Tibial nerve (tissue), 4 donors: ENCODE data around the gene TMPRSS6. TPM values are rescaled to one million over a fixed set of nuclear protein-coding genes. Genes with fewer than 3 reads are reported as not detected.

ENCODE experiments used
- DNase-seq, 2 donors: peaks; one replicate each; pipeline ENCODE4 v3.0.0-alpha.2; 2019; ENCODE audit warnings: low spot score in 2 of 2
- H3K27ac ChIP-seq, 4 donors: fragments of 200-600 bp; sonication (generic) in 3 of 4; one replicate each; pipeline ENCODE4 v1.5.1; 2017 to 2019; ENCODE audit warnings: mild to moderate bottlenecking in 1 of 4
- H3K27me3 ChIP-seq, 2 donors: fragments of 200-600 bp; sonication (generic) in 1 of 2; one replicate each; pipeline versions ENCODE4 v1.5.1 to v1.6.0; 2017 to 2019
- H3K36me3 ChIP-seq, 3 donors: fragments of 200-600 bp; sonication (generic); one replicate each; pipeline ENCODE4 v1.5.1; 2018 to 2019
- H3K4me1 ChIP-seq, 4 donors: fragments of 200-600 bp; sonication (generic) in 3 of 4; one replicate each; pipeline ENCODE4 v1.5.1; 2017 to 2019
- H3K4me3 ChIP-seq, 4 donors: fragments of 200-600 bp; sonication (generic) in 3 of 4; one replicate each; pipeline ENCODE4 v1.5.1; 2017 to 2019; ENCODE audit warnings: mild to moderate bottlenecking in 1 of 4, moderate library complexity in 1 of 4
- H3K9me3 ChIP-seq, 4 donors: fragments of 200-600 bp; sonication (generic) in 3 of 4; one replicate each; pipeline ENCODE4 v1.5.1; 2017 to 2019
- CTCF ChIP-seq, 5 experiments: fragments of 200-600 bp in 3 of 5; fragments of 450-650 bp in 2 of 5; sonication (generic) in 3 of 5; IDR thresholded peaks; one replicate each; pipeline ENCODE4 v1.5.1; 2016 to 2019; ENCODE audit warnings: antibody characterized with exemption in 5 of 5, mild to moderate bottlenecking in 3 of 5, moderate library complexity in 2 of 5
- EP300 ChIP-seq, 2 donors: sonication (generic); formaldehyde crosslinking; IDR thresholded peaks; one replicate each; pipeline ENCODE4 v1.6.1; 2017; ENCODE audit warnings: antibody characterized with exemption in 2 of 2, mild to moderate bottlenecking in 1 of 2
- POLR2A ChIP-seq, 2 donors: fragments of 450-650 bp; IDR thresholded peaks; one replicate each; pipeline ENCODE4 v1.6.1; 2017; ENCODE audit warnings: antibody characterized with exemption in 2 of 2, mild to moderate bottlenecking in 2 of 2, moderate library complexity in 2 of 2
- WGBS, 2 donors: methylation state at CpG; one replicate each; pipeline ENCODE4 v1.1.5; 2018; 5-methylcytosine and 5-hydroxymethylcytosine counted together
- total RNA-seq, 4 donors: library from RNA; depleted of rRNA; stranded (reverse); fragments of >200 nt; gene quantifications; one replicate each; pipeline ENCODE4 v1.1.0, GENCODE V29; 2016

Gene TMPRSS6
- total RNA-seq, 4 donors from 2014 or later: not detected

DNA sequence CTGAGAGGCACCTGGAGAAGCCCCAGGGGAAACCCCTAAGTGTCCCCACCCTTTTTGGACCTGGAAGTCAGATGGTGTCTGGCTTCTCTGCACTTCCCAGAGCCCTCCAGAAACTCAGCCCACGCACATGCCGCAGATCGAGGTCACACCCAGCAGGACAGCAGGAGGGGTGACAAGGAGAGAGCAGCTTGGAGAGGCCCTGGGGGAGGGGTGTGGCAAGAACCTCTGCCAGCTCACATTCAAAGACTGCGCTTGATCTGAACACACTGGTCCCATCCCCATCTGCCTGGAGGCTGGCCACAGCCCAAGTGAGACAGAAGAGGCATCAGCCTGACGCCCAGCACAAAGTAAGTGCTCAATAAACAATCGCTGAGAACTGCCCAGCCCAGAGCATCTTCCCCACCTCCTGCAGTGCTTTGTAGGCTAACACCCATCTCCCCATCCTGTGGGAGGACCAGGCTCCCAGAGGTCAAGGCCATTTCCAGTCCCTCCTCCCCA, 21.4 kb downstream of the TMPRSS6 start:
- Histone ChIP-seq H3K4me3 (no peak overlapping the region), H3K27ac (no peak overlapping the region), H3K36me3 (no peaks in the 10 kb centered on the region), H3K27me3 (peaks cover 0 to 39% of the 10 kb centered on the region in 2 donors), H3K4me1 (no peaks in the 10 kb centered on the region), H3K9me3 (no peaks in the 10 kb centered on the region)
- no peak for DNase-seq
- 36 to 42% methylated on average over 6 of the region's 6 CpGs for WGBS, 2 donors
- TF ChIP-seq CTCF (IDR thresholded peaks at IDR 0.05) (no peak), EP300 (IDR thresholded peaks at IDR 0.05) (no peak), POLR2A (IDR thresholded peaks at IDR 0.05) (no peak)

GRCh38 chr22:37086184-37086583, 23.3 kb downstream of the TMPRSS6 start:
- H3K4me3 ChIP-seq: no peak overlapping the region
- no peaks in the 10 kb centered on the region for H3K4me1 ChIP-seq
- H3K9me3 ChIP-seq: no peaks in the 10 kb centered on the region
- DNase-seq: no peak
- no peak overlapping the region for H3K27ac ChIP-seq
- 57 to 59% methylated on average over 14 to 15 of the region's 15 CpGs for WGBS, 2 donors
- TF ChIP-seq EP300 (IDR thresholded peaks at IDR 0.05): no peak
- TF ChIP-seq CTCF (IDR thresholded peaks at IDR 0.05): no peak
- TF ChIP-seq POLR2A (IDR thresholded peaks at IDR 0.05): no peak
- H3K36me3 ChIP-seq: no peaks in the 10 kb centered on the region
- H3K27me3 ChIP-seq: peaks cover 0 to 33% of the 10 kb centered on the region in 2 donors

- H3K4me3 ChIP-seq: no peak overlapping the region
- H3K27me3 ChIP-seq: peaks cover 0 to 39% of the 10 kb centered on the region in 2 donors
- no peak overlapping the region for H3K27ac ChIP-seq
- WGBS, 2 donors: 78% methylated on average over 9 to 10 of the region's 10 CpGs
- TF ChIP-seq CTCF (IDR thresholded peaks at IDR 0.05) (no peak), EP300 (IDR thresholded peaks at IDR 0.05) (no peak), POLR2A (IDR thresholded peaks at IDR 0.05) (no peak)
- no peak for DNase-seq
- H3K9me3 ChIP-seq: no peaks in the 10 kb centered on the region
- no peaks in the 10 kb centered on the region for H3K36me3 ChIP-seq
- no peaks in the 10 kb centered on the region for H3K4me1 ChIP-seq
Observed at GRCh38 chr22:37084385-37084784, 25.1 kb downstream of the TMPRSS6 start.

DNA sequence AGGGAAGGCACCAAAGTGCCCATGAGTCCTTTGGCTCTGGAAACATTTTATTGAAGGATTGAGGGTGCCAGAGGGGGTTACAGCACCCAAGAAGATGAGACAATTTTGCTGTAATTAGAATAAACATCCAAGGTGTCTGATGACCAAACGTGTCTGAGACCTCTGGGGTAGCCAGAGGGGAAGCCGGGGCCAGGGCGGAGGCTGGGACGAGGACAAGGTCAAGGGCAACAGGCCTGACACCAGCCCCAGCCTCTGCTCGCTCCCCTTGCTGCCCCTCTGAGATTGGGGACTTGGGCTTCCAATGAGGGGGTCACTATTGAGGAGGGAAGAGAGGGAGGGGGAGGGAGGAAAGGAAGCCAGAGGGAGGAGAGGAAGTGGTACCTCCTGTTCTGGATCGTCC, 25.6 kb downstream of the TMPRSS6 start:
- TF ChIP-seq EP300 (IDR thresholded peaks at IDR 0.05): no peak
- no peaks in the 10 kb centered on the region for H3K4me1 ChIP-seq
- no peak overlapping the region for H3K4me3 ChIP-seq
- 70 to 74% methylated on average over 6 of the region's 6 CpGs for WGBS, 2 donors
- no peaks in the 10 kb centered on the region for H3K36me3 ChIP-seq
- no peak overlapping the region for H3K27ac ChIP-seq
- peaks cover 0 to 40% of the 10 kb centered on the region in 2 donors for H3K27me3 ChIP-seq
- no peak for DNase-seq
- H3K9me3 ChIP-seq: no peaks in the 10 kb centered on the region

DNA sequence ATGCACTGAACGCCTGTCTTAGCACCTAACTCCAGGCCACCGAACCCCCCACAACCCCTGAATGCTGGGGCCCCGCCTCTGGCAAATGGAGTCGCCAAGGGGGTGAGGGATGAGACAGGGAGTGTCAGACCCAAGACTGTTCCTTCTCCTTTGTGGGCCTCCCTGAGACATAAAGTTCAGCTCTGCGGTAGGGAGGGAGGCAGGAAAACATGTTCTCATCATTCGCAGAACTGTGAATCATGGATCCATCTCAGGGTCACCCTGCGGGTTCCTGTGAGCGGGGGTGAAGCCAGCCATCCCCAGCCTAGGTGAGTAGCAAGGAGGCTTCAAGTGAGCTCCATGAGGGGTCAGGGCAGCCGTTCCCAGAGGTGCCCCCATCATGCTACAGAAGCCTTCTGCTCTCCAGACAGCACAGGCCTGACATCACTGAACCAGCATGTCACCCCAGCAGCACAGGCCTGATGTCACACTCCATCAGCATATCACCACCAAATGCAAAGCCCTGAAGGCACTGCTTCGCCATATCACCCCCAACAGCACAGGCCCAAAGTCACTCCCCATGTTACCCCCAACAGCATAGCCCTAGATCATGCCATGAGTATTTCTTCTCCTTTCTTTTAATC, 27.2 kb downstream of the TMPRSS6 start:
- no peaks in the 10 kb centered on the region for H3K4me1 ChIP-seq
- H3K27me3 ChIP-seq: peaks cover 0 to 30% of the 10 kb centered on the region in 2 donors
- no peak overlapping the region for H3K27ac ChIP-seq
- WGBS, 2 donors: 79 to 82% methylated on average over 10 of the region's 10 CpGs
- TF ChIP-seq CTCF (IDR thresholded peaks at IDR 0.05) (no peak), EP300 (IDR thresholded peaks at IDR 0.05) (no peak)
- no peaks in the 10 kb centered on the region for H3K36me3 ChIP-seq
- H3K4me3 ChIP-seq: no peak overlapping the region
- H3K9me3 ChIP-seq: no peaks in the 10 kb centered on the region
- DNase-seq: no peak
